Measurements from ENCODE around the gene HSD17B13. TPM values are rescaled to one million over a fixed set of nuclear protein-coding genes. Genes with fewer than 3 reads are reported as not detected.
"Not testable (repeated sequence)": the region's sequence is repeated elsewhere in the genome, so short reads cannot be mapped to it uniquely, and the experiment has no call there.

HSD17B13 gene
- polyA plus RNA-seq, 1 experiment: not detected

DNA sequence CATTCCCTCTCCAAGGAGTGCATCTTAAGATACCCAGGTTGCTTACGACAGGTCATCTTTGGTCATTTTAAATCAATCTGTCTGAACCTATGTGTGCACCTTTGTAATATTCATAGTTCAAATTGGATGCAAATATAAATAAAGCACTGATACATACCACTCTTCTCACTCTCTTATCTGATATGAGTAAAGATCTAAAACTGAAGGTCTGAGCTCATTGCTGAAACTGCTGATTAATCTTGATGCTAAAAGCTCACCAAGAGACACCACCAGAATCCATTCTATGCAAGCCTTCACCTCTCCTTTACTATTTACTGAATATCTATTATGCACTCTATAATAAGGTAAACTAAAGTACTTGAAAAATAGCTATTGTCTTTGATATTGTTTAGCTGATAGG, 16.6 kb downstream of the HSD17B13 start:
- Histone ChIP-seq H3K27me3 (ENCODE audit: control insufficient read depth, insufficient read depth, low read length) (no peaks in the 10 kb centered on the region), H3K36me3 (ENCODE audit: control insufficient read depth, insufficient read depth, low read length) (no peaks in the 10 kb centered on the region), H3K4me3 (ENCODE audit: low read depth, low read length) (no peak overlapping the region)
- POLR2A ChIA-PET: no interaction called here
- no peak for DNase-seq (ENCODE audit: low read depth)
- no peak for TF ChIP-seq CTCF (IDR thresholded peaks at IDR 0.05; ENCODE audit: insufficient read depth, low read depth, low read length)
- CTCF ChIA-PET: interaction anchor here (0.6 to 1.2 kb wide), 2 partner anchors 70 to 180 kb away, joined by 3 to 4 read pairs; no protein-coding TSS in a partner anchor

DNA sequence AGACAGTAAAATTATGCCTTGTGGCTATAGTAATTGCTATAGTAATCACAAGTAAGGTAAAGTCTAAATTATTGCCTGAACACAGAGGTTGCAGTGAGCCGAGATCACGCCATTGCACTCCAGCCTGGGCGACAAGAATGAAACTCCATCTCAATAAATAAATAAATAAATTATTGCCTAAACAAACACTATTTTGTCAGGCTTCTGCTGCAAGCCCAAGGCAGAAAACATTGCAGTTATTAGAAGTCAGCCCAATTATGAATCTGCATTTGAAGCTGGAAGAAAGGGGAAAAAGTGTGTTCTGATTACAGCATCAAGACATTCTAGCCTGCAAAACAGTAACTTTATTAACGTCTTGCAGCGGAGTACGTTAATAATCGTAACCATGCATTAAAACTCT, 17.1 kb downstream of the HSD17B13 start:
- ChIA-PET CTCF (interaction anchor here (1.2 kb wide), 1 partner anchor 70 kb away, joined by 4 read pairs; no protein-coding TSS in a partner anchor), POLR2A (no interaction called here)
- no peak for TF ChIP-seq CTCF (IDR thresholded peaks at IDR 0.05; ENCODE audit: insufficient read depth, low read depth, low read length)
- no peak for DNase-seq (ENCODE audit: low read depth)
- no peaks in the 10 kb centered on the region for H3K36me3 ChIP-seq (ENCODE audit: control insufficient read depth, insufficient read depth, low read length)
- no peak overlapping the region for H3K4me3 ChIP-seq (ENCODE audit: low read depth, low read length)
- no peaks in the 10 kb centered on the region for H3K27me3 ChIP-seq (ENCODE audit: control insufficient read depth, insufficient read depth, low read length)

DNA sequence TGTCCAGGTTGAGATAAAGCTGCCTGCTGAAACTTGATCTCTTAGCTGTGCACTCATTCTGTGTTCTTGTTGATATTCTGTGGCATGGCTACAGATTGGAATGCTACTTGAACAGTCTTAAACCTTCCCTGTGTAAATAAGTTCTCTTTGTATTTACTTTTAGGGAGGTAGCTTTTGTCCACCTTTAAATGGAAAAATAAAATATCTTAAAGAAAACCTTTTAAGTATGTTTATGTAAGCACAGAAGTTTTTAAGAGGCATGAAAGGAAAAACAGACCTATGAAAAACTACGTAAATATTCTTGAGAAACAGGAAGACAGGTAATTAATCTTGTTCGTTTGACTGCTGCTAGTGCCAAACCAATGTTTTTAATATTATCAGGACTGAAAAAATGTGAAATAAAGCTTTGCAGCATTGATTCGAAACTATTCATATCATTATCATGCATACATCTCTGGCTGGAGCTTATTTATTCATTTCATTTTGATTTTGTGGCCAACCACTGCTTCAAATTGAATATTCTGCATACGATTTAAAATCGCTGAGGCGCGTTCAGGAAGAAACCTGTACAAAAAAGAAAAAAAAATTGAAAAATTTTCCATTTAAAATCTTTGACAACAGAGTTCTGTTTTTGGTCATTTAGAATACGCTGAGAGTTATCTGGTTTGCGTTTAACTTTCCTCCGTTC, 17.8 kb downstream of the HSD17B13 start:
- ChIA-PET POLR2A (no interaction called here), CTCF (no interaction called here)
- H3K4me3 ChIP-seq (ENCODE audit: low read depth, low read length): no peak overlapping the region
- no peak for DNase-seq (ENCODE audit: low read depth)
- no peaks in the 10 kb centered on the region for H3K27me3 ChIP-seq (ENCODE audit: control insufficient read depth, insufficient read depth, low read length)
- H3K36me3 ChIP-seq (ENCODE audit: control insufficient read depth, insufficient read depth, low read length): no peaks in the 10 kb centered on the region
- no peak for TF ChIP-seq CTCF (IDR thresholded peaks at IDR 0.05; ENCODE audit: insufficient read depth, low read depth, low read length)

DNA sequence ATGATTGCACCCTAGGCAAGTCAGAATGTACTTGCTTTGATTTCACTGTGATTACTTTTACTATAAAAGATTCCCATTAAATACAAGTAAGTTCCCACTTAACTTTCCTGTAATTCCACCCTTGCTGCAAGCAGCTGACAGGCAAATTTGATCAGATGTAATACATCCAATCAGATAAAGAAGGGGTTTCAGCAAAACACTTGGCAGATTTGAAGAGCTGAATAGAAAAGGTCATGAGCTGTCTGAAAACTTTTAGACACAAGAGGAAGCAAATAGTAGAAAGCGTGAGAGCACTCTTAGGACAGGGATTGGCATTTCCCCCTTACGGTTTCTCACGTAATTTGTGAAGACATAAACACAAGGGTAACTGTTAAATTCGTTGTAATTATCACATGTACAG, 22.8 kb downstream of the HSD17B13 start:
- POLR2A ChIA-PET: no interaction called here

GRCh38 chr4:87298362-87298761, 24.3 kb downstream of the HSD17B13 start:
- Histone ChIP-seq H3K4me3 (ENCODE audit: low read depth, low read length) (no peak overlapping the region), H3K36me3 (ENCODE audit: control insufficient read depth, insufficient read depth, low read length) (no peaks in the 10 kb centered on the region), H3K27me3 (ENCODE audit: control insufficient read depth, insufficient read depth, low read length) (no peaks in the 10 kb centered on the region)
- ChIA-PET CTCF (no interaction called here), POLR2A (no interaction called here)
- DNase-seq (ENCODE audit: low read depth): no peak
- no peak for TF ChIP-seq CTCF (IDR thresholded peaks at IDR 0.05; ENCODE audit: insufficient read depth, low read depth, low read length)

More for the DNA sequence above, 22.8 kb downstream of the HSD17B13 start:
- CTCF ChIA-PET: no interaction called here
- no peak for DNase-seq (ENCODE audit: low read depth)
- H3K27me3 ChIP-seq (ENCODE audit: control insufficient read depth, insufficient read depth, low read length): no peaks in the 10 kb centered on the region
- H3K4me3 ChIP-seq (ENCODE audit: low read depth, low read length): no peak overlapping the region
- no peak for TF ChIP-seq CTCF (IDR thresholded peaks at IDR 0.05; ENCODE audit: insufficient read depth, low read depth, low read length)
- H3K36me3 ChIP-seq (ENCODE audit: control insufficient read depth, insufficient read depth, low read length): no peaks in the 10 kb centered on the region

DNA sequence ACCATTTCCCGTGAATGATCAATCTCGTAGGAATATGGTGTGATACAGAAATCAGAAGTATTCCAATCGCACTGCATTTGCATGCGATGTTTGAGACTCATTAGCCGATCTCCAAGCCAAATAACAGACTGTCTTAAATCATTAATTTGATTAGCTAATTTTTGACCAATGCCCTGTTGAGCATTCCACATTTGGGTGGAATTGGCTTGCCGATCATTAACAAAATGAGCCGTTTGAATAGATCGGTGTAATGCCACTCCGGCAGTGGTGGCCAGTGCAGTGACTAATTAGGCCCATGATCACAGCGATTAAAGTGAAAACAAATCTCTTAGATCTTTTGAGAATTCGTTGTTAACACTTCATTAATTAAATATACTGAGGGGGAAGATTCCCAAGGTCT, 27.8 kb downstream of the HSD17B13 start:
- CTCF ChIA-PET; H3K4me3 ChIP-seq (ENCODE audit: low read depth, low read length); POLR2A ChIA-PET; DNase-seq (ENCODE audit: low read depth); H3K36me3 ChIP-seq (ENCODE audit: control insufficient read depth, insufficient read depth, low read length); H3K27me3 ChIP-seq (ENCODE audit: control insufficient read depth, insufficient read depth, low read length): not testable (repeated sequence)

DNA sequence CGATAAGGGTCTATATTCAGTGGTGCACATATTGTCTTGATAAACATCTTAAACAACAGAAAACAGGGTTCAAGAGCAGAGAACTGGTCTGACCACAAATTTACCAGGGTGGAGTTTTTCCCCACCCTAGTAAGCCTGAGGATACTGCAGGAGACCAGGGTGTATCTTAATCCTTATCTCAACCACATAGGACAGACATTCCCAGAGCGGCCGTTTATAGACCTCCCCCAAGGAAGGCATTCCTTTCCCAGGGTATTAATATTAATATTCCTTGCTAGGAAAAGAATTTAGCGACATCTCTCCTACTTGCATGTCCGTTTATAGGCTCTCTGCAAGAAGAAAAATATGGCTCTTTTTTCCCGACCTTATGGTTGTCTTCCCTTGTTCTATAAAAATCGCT, 28.8 kb downstream of the HSD17B13 start:
- CTCF ChIA-PET; H3K36me3 ChIP-seq (ENCODE audit: control insufficient read depth, insufficient read depth, low read length); H3K27me3 ChIP-seq (ENCODE audit: control insufficient read depth, insufficient read depth, low read length); POLR2A ChIA-PET; DNase-seq (ENCODE audit: low read depth); H3K4me3 ChIP-seq (ENCODE audit: low read depth, low read length): not testable (repeated sequence)
